Mesenchymal stem cell (in vitro differentiated cells and primary cell): ENCODE results near the gene HNRNPM.

ENCODE experiments used
- DNase-seq: peaks from one replicate; pipeline ENCODE4 v3.0.0-alpha.2; 2013
- H2AFZ ChIP-seq: one replicate; pipeline ENCODE4 v1.6.1; 2013; ENCODE audit warnings: low read depth, mild to moderate bottlenecking, control low read depth, inconsistent platforms, low read length, moderate library complexity
- H2AK5ac ChIP-seq: 2 replicates; pipeline ENCODE4 v1.6.1; 2013; ENCODE audit warnings: low read length, moderate library complexity, mild to moderate bottlenecking, inconsistent platforms; ENCODE audit not compliant: severe bottlenecking
- H2BK120ac ChIP-seq: one replicate; pipeline ENCODE4 v1.6.1; 2013; ENCODE audit warnings: low read depth, mild to moderate bottlenecking, inconsistent platforms, low read length, moderate library complexity
- H2BK12ac ChIP-seq, 2 experiments: one replicate each; pipeline ENCODE4 v1.6.1; 2013; ENCODE audit warnings: inconsistent platforms in 2 of 2, low read length in 2 of 2, mild to moderate bottlenecking in 2 of 2, moderate library complexity in 2 of 2, control low read depth in 1 of 2
- H2BK15ac ChIP-seq: one replicate; pipeline ENCODE4 v1.6.1; 2013; ENCODE audit warnings: mild to moderate bottlenecking, low read depth, inconsistent platforms; ENCODE audit not compliant: poor library complexity, severe bottlenecking
- H2BK5ac ChIP-seq: 2 replicates; pipeline ENCODE4 v1.6.1; 2013; ENCODE audit warnings: low read depth, mild to moderate bottlenecking, low read length, control low read depth, inconsistent platforms; ENCODE audit not compliant: poor library complexity, severe bottlenecking
- H3K14ac ChIP-seq, 2 experiments: one replicate each; pipeline ENCODE4 v1.6.1; 2013; ENCODE audit warnings: inconsistent platforms in 2 of 2, low read length in 2 of 2, control low read depth in 1 of 2, mild to moderate bottlenecking in 1 of 2, moderate library complexity in 1 of 2
- H3K18ac ChIP-seq, 2 experiments: one replicate each; pipeline ENCODE4 v1.6.1; 2013; ENCODE audit warnings: inconsistent platforms in 2 of 2, low read length in 2 of 2, control low read depth in 1 of 2, low read depth in 1 of 2, mild to moderate bottlenecking in 1 of 2
- H3K23ac ChIP-seq, 2 experiments: one replicate each; pipeline ENCODE4 v1.6.1; 2013; ENCODE audit warnings: inconsistent platforms in 2 of 2, low read length in 2 of 2, mild to moderate bottlenecking in 2 of 2, moderate library complexity in 2 of 2, control low read depth in 1 of 2
- H3K27ac ChIP-seq: 2 replicates; pipeline ENCODE4 v1.5.1; 2013; ENCODE audit warnings: mild to moderate bottlenecking, moderate library complexity, low read length, control low read depth, inconsistent platforms; ENCODE audit not compliant: poor library complexity, severe bottlenecking
- H3K27me3 ChIP-seq, 2 experiments: 2 replicates each; pipeline versions ENCODE4 v1.6.1 to v1.7.0; 2013; ENCODE audit warnings: low read length in 2 of 2, mild to moderate bottlenecking in 2 of 2, moderate library complexity in 2 of 2, control low read depth in 1 of 2, inconsistent platforms in 1 of 2; ENCODE audit not compliant: control insufficient read depth in 1 of 2, insufficient read depth in 1 of 2
- H3K36me3 ChIP-seq, 2 experiments: 2 replicates each; pipeline versions ENCODE4 v1.6.1 to v1.7.0; 2013; ENCODE audit warnings: low read length in 2 of 2, control low read depth in 1 of 2, inconsistent platforms in 1 of 2, low read depth in 1 of 2, mild to moderate bottlenecking in 1 of 2; ENCODE audit not compliant: insufficient read depth in 2 of 2, control insufficient read depth in 1 of 2
- H3K4ac ChIP-seq, 2 experiments: one replicate each; pipeline ENCODE4 v1.6.1; 2013; ENCODE audit warnings: inconsistent platforms in 2 of 2, low read length in 2 of 2, mild to moderate bottlenecking in 2 of 2, moderate library complexity in 2 of 2, control low read depth in 1 of 2, low read depth in 1 of 2
- H3K4me1 ChIP-seq: 2 replicates; pipeline ENCODE4 v1.6.1; 2013; ENCODE audit warnings: low read depth, low read length, control low read depth; ENCODE audit not compliant: control insufficient read depth, insufficient read depth
- H3K4me2 ChIP-seq: 2 replicates; pipeline ENCODE4 v1.6.1; 2013; ENCODE audit warnings: low read length, mild to moderate bottlenecking, inconsistent platforms; ENCODE audit not compliant: poor library complexity, severe bottlenecking
- H3K4me3 ChIP-seq, 2 experiments: 2 replicates each; pipeline versions ENCODE4 v1.5.1 to v1.7.0; 2013; ENCODE audit warnings: low read length in 2 of 2, mild to moderate bottlenecking in 2 of 2, control low read depth in 1 of 2, low read depth in 1 of 2; ENCODE audit not compliant: insufficient read depth in 1 of 2
- H3K79me1 ChIP-seq: replicated peaks from 2 replicates; pipeline ENCODE4 v1.6.1; 2013; ENCODE audit warnings: mild to moderate bottlenecking, control low read depth, low read length, inconsistent platforms; ENCODE audit not compliant: poor library complexity, severe bottlenecking
- H3K9ac ChIP-seq: 2 replicates; pipeline ENCODE4 v1.7.0; 2013; ENCODE audit warnings: mild to moderate bottlenecking, low read length, moderate library complexity
- H3K9me3 ChIP-seq: 2 replicates; pipeline ENCODE4 v1.7.0; 2013; ENCODE audit warnings: mild to moderate bottlenecking, low read length; ENCODE audit not compliant: control insufficient read depth
- H4K8ac ChIP-seq: one replicate; pipeline ENCODE4 v1.6.1; 2013; ENCODE audit warnings: inconsistent platforms, mild to moderate bottlenecking, low read length, moderate library complexity
- H4K91ac ChIP-seq: one replicate; pipeline ENCODE4 v1.6.1; 2013; ENCODE audit warnings: mild to moderate bottlenecking, low read length, inconsistent platforms
- WGBS: methylation state at CpG from one replicate; pipeline ENCODE4 v1.1.7; 2013; ENCODE audit warnings: mixed read lengths; 5-methylcytosine and 5-hydroxymethylcytosine counted together

HNRNPM gene

DNA sequence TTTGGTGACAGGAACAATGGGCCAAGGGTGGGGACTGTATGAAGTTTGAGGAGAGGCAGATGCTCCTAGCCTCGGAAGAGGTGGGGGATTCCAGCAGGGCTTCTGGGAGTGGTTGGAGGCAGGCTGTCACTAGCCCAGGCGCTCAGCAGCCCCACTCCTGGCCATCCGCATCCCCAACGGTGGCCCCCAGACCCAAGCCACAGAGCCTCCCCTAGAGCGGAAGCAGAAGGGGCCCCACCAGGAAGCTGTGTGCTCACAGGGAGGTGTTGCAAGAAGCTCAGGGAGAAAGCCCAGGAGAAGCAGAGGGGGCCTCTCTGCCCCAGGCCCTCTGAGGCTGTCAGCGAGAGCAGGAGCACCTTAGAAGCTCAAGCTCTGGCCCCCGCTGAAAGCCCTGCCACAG, 49.4 kb downstream of the HNRNPM start:
- H3K18ac ChIP-seq: no peak overlapping the region
- no peaks in the 10 kb centered on the region for H3K27me3 ChIP-seq
- H3K36me3 ChIP-seq: peaks cover 5 to 30% of the 10 kb centered on the region in 2 experiments
- H3K4ac ChIP-seq: no peak overlapping the region
- no peaks in the 10 kb centered on the region for H3K9me3 ChIP-seq
- no peak overlapping the region for H2BK120ac ChIP-seq
- no peak overlapping the region for H3K4me2 ChIP-seq
- no peak overlapping the region for H3K4me3 ChIP-seq
- no peak overlapping the region for H2AFZ ChIP-seq
- H2BK15ac ChIP-seq: peak overlapping the region; percentile 33
- no peak overlapping the region for H3K9ac ChIP-seq
- H2AK5ac ChIP-seq: no peak overlapping the region
- H3K23ac ChIP-seq: no peak overlapping the region
- peak overlapping the region; percentile 72 for H4K8ac ChIP-seq
- peak; percentile 18 for DNase-seq
- H3K79me1 ChIP-seq: peaks cover 9% of the 10 kb centered on the region
- no peaks in the 10 kb centered on the region for H3K4me1 ChIP-seq
- H4K91ac ChIP-seq: no peak overlapping the region
- no peak overlapping the region for H2BK5ac ChIP-seq
- H3K27ac ChIP-seq: no peak overlapping the region
- 59% methylated on average over 7 of the region's 7 CpGs for WGBS
- no peak overlapping the region for H2BK12ac ChIP-seq
- no peak overlapping the region for H3K14ac ChIP-seq

DNA sequence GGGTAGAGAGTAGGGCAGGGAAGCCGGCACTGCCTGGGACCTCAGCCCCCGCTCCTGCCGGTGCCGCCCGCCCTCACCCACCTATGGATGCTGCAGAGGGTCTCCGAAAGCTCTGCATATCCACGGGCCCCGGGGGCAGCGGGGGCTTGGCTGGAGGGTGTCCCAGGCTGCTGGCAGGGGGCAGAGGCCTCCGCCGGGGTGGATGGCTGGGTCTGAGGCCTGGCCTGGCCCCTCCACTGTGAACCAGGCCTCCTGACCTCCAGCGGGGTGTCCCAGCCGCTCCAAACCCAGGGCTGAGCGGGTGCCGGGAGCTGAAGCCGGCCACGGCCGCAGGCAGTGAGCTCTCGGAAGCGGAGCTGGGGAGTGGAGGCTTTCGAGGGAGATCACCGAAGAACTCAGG, 53.5 kb downstream of the HNRNPM start:
- no peaks in the 10 kb centered on the region for H3K9me3 ChIP-seq
- H3K4me3 ChIP-seq: no peak overlapping the region
- no peak for DNase-seq
- no peak overlapping the region for H2AFZ ChIP-seq
- no peak overlapping the region for H2AK5ac ChIP-seq
- peaks cover 12% of the 10 kb centered on the region for H3K4me1 ChIP-seq
- no peak overlapping the region for H2BK120ac ChIP-seq
- H3K4me2 ChIP-seq: no peak overlapping the region
- no peak overlapping the region for H4K91ac ChIP-seq
- no peak overlapping the region for H3K9ac ChIP-seq
- 91% methylated on average over 22 of the region's 22 CpGs for WGBS
- H3K36me3 ChIP-seq: peaks cover 0 to 3% of the 10 kb centered on the region in 2 experiments
- no peaks in the 10 kb centered on the region for H3K79me1 ChIP-seq
- H2BK5ac ChIP-seq: no peak overlapping the region
- H4K8ac ChIP-seq: peak overlapping the region; percentile 8
- H3K27ac ChIP-seq: no peak overlapping the region
- H3K18ac ChIP-seq: no peak overlapping the region
- no peak overlapping the region for H2BK15ac ChIP-seq
- H2BK12ac ChIP-seq: no peak overlapping the region
- no peak overlapping the region for H3K4ac ChIP-seq
- H3K14ac ChIP-seq: no peak overlapping the region
- peaks cover 0 to 4% of the 10 kb centered on the region in 2 experiments for H3K27me3 ChIP-seq
- H3K23ac ChIP-seq: no peak overlapping the region

DNA sequence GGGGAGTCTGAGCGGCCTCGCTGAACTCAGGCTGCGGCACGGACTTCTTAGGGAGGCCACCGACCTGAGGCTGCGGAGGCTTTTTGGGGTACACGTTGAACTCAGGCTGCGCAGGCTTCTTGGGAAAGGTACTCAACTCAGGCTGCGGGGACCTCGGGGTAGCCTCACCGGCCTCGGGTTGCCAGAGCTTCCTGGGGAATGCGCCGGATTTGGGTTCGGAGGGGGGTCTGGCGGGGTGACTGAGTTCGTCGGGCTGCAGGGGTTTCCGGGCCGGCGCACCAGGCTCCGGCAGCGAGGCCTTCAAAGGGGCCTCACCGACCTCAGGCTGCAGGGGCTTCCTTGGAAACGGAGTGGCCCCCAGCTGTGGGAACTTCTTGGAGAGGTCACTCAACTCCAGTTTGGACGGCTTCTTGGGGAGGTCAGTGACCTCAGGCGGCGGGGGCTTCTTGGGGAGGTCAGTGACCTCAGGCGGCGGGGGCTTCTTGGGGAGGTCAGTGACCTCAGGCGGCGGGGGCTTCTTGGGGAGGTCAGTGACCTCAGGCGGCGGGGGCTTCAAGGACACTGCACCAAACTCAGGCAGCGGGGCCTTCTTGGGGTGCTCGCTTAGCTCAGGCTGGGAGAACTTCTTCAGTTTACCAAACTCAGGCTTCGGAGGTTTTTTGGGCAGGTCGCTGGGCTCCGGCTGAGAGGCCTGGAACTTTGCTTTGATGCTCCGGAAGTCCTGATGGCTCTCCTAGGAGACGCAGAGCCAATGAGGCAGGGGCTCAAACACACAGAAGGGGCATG, 54.5 kb downstream of the HNRNPM start:
- WGBS: 92% methylated on average over 41 of the region's 41 CpGs
- H3K14ac ChIP-seq: no peak overlapping the region

GRCh38 chr19:8500158-8500557, 55.4 kb downstream of the HNRNPM start:
- no peaks in the 10 kb centered on the region for H3K36me3 ChIP-seq
- no peaks in the 10 kb centered on the region for H3K9me3 ChIP-seq
- no peaks in the 10 kb centered on the region for H3K79me1 ChIP-seq
- no peak overlapping the region for H4K91ac ChIP-seq
- H3K27ac ChIP-seq: no peak overlapping the region
- H3K4me1 ChIP-seq: peaks cover 12% of the 10 kb centered on the region
- no peak overlapping the region for H2BK12ac ChIP-seq
- H3K23ac ChIP-seq: no peak overlapping the region
- no peak overlapping the region for H2BK120ac ChIP-seq
- 70% methylated on average over 7 of the region's 7 CpGs for WGBS
- H2AK5ac ChIP-seq: peak overlapping the region; percentile 4
- DNase-seq: no peak
- no peak overlapping the region for H2BK5ac ChIP-seq
- no peak overlapping the region for H3K4ac ChIP-seq
- H3K14ac ChIP-seq: no peak overlapping the region
- H3K9ac ChIP-seq: no peak overlapping the region
- no peak overlapping the region for H2AFZ ChIP-seq
- no peak overlapping the region for H2BK15ac ChIP-seq
- H4K8ac ChIP-seq: no peak overlapping the region
- no peak overlapping the region for H3K18ac ChIP-seq
- no peak overlapping the region for H3K4me2 ChIP-seq
- H3K27me3 ChIP-seq: peaks cover 0 to 4% of the 10 kb centered on the region in 2 experiments
- H3K4me3 ChIP-seq: no peak overlapping the region

More for the DNA sequence above, 54.5 kb downstream of the HNRNPM start:
- no peak for DNase-seq
- Histone ChIP-seq H4K91ac (no peak overlapping the region), H2BK5ac (peak overlapping the region; percentile 50), H3K79me1 (no peaks in the 10 kb centered on the region), H3K9me3 (no peaks in the 10 kb centered on the region), H3K4me1 (peaks cover 12% of the 10 kb centered on the region), H3K36me3 (no peaks in the 10 kb centered on the region), H2BK120ac (no peak overlapping the region), H2BK12ac (no peak overlapping the region), H3K4ac (no peak overlapping the region), H3K23ac (no peak overlapping the region), H3K4me2 (no peak overlapping the region), H3K9ac (no peak overlapping the region), H3K18ac (no peak overlapping the region), H2BK15ac (no peak overlapping the region), H3K27me3 (peaks cover 0 to 4% of the 10 kb centered on the region in 2 experiments), H3K4me3 (no peak overlapping the region), H4K8ac (no peak overlapping the region), H3K27ac (no peak overlapping the region), H2AFZ (no peak overlapping the region), H2AK5ac (peak overlapping the region; percentile 61)
